ENCODE results near the gene PALD1. TPM values are rescaled to one million over a fixed set of nuclear protein-coding genes. Genes with fewer than 3 reads are reported as not detected.

PALD1 gene
- total RNA-seq, 2 experiments from 2014 or later: 0.26 to 0.41 TPM

DNA sequence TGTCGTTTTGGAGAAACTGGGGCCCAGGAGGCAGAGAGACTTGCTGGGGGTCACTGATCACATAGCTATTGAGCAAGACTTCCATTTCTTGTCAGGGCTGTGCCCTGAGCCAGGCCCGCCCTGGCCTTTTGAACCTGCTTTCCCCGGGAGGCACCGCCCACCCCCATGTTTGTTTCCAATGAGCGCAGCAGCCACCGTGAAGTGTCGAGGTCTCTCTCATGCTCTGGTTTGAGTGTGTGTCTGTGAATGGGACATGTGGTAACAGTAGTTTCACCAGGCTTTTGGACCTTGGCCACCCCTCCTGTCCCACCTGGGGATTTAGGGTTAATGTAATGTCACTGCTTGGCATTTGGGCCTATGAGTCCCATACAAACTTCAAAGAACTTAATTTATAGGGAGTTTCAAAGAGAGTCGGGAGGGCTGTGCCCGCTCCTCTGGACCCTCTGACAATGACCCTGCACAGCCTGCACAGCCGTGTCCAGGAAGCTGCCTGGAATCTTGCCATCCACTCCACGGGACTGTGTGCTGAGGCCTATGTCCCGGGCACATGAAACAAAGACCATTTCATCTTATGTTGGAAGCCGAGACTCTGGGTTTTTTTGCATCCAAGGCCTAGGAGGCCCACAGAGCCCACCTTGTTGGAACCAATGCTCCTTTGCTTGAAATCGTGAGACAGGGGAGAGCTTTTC, 117.7 kb downstream of the PALD1 start:
- Mint-ChIP-seq H3K36me3 (peaks cover 50% of the 10 kb centered on the region), H3K9me3 (ENCODE audit: low read depth) (no peaks in the 10 kb centered on the region), H3K27ac (no peak overlapping the region), H3K4me3 (no peak overlapping the region), H3K27me3 (no peaks in the 10 kb centered on the region), H3K4me1 (peaks cover 74% of the 10 kb centered on the region)
- CTCF ChIA-PET: interaction anchor here (0.7 to 2.6 kb wide), 2 partner anchors 9 to 37 kb away, joined by 3 to 8 read pairs; no protein-coding TSS in a partner anchor
- no peak for ATAC-seq
- no peak for DNase-seq

GRCh38 chr10:70596860-70597809, 118.6 kb downstream of the PALD1 start:
- H3K27me3 Mint-ChIP-seq: no peaks in the 10 kb centered on the region
- ATAC-seq (no peak), DNase-seq (no peak)
- no peak overlapping the region for H3K27ac Mint-ChIP-seq
- H3K9me3 Mint-ChIP-seq (ENCODE audit: low read depth): no peaks in the 10 kb centered on the region
- no peak overlapping the region for H3K4me3 Mint-ChIP-seq
- CTCF ChIA-PET: interaction anchor here (0.7 to 2.6 kb wide), 4 partner anchors 10 to 38 kb away, joined by 3 to 8 read pairs (median 3); no protein-coding TSS in a partner anchor
- H3K36me3 Mint-ChIP-seq: peaks cover 55% of the 10 kb centered on the region
- H3K4me1 Mint-ChIP-seq: peaks cover 73% of the 10 kb centered on the region

DNA sequence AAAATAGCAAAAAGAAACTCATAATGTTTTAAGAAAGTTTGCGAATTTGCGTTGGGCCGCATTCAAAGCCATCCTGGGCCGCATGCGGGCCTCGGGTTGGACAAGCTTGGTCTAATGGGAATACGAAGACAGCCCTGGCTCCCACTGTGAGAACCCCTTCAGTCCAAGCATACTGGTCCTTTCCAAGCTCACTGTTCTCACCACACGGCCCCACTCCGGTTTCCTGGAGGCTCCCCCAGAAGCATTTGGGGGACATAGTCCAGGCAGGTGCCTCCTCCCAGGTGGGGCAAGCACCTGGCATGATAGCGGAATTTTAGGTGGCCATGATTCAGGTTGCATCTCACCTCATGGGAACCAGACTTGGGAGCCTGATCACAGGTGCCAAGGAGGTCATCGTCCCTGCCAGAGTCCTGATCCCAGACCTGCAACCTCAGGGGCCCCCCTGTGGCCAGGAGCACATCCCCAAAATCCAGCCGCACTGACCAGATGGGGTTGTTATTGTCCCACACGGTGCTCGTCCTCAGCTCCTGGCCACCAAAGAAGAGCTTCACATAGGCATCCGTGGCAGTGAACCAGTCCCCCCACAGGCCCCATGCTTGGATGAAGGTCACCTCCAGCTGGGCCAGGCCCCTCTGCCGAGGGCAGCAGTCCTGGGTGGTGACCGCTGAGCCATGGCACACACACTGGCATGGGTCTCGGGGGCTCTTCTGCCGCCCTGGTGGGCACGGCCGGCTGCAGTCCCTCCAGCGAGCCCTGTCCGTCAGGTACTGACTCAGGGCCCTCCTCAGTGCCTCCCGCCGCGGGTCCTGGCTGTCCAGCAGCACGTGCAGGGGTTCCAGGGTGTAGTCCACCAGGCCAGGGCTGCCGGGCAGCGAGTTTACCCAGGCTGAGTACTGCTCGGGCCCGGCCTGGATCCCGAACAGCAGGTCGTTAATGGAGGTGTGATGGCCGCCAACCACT, 119.6 kb downstream of the PALD1 start:
- Mint-ChIP-seq H3K9me3 (ENCODE audit: low read depth) (no peaks in the 10 kb centered on the region), H3K4me3 (no peak overlapping the region), H3K36me3 (peaks cover 59% of the 10 kb centered on the region), H3K4me1 (peaks cover 71% of the 10 kb centered on the region), H3K27me3 (no peaks in the 10 kb centered on the region), H3K27ac (no peak overlapping the region)
- ATAC-seq (no peak), DNase-seq (no peak)
- CTCF ChIA-PET: interaction anchor here (0.7 to 1.6 kb wide), 3 partner anchors 21 to 38 kb away, joined by 3 read pairs; no protein-coding TSS in a partner anchor

- H3K9me3 Mint-ChIP-seq (ENCODE audit: low read depth): no peaks in the 10 kb centered on the region
- CTCF ChIA-PET: interaction anchor here (1.6 kb wide), 1 partner anchor 21 kb away, joined by 3 read pairs; no protein-coding TSS in a partner anchor
- H3K36me3 Mint-ChIP-seq: peaks cover 59% of the 10 kb centered on the region
- no peak overlapping the region for H3K27ac Mint-ChIP-seq
- H3K4me1 Mint-ChIP-seq: peaks cover 74% of the 10 kb centered on the region
- H3K4me3 Mint-ChIP-seq: peak overlapping the region; percentile 6
- ATAC-seq (no peak), DNase-seq (no peak)
- no peaks in the 10 kb centered on the region for H3K27me3 Mint-ChIP-seq
These were observed 120.3 kb downstream of the PALD1 start for GRCh38 chr10:70598857-70599295.

- DNase-seq: no peak
- Mint-ChIP-seq H3K27me3 (no peaks in the 10 kb centered on the region), H3K4me1 (peaks cover 77% of the 10 kb centered on the region), H3K9me3 (ENCODE audit: low read depth) (no peaks in the 10 kb centered on the region), H3K27ac (peak overlapping the region; percentile 48), H3K36me3 (peaks cover 59% of the 10 kb centered on the region), H3K4me3 (peak overlapping the region; percentile 96)
- ATAC-seq: no peak
- CTCF ChIA-PET: interaction anchor here (1.6 kb wide), 1 partner anchor 20 kb away, joined by 3 read pairs; no protein-coding TSS in a partner anchor
These were observed 120.8 kb downstream of the PALD1 start for GRCh38 chr10:70599319-70599718.

DNA sequence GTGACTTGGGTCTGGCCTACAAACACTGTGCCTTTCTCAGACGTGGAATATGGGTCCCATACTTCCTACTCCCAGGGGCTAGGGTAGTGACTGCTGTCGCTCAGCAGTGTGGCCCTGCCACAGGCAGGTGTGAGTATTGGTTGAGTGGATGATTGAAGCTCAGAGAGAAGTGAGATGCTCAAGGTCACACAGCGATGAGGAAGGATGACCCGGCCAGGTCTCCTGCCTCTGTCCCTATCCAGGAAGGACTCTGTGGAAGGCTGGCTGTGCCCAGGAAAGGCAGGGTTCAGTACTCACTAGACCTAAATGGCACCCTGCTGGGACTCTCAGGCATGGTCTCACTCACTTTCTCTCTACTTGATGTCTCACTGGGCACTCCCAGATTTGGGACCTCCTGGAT, 121.2 kb downstream of the PALD1 start:
- Mint-ChIP-seq H3K9me3 (ENCODE audit: low read depth) (no peaks in the 10 kb centered on the region), H3K27me3 (no peaks in the 10 kb centered on the region), H3K27ac (peak overlapping the region; percentile 48), H3K4me1 (peaks cover 76% of the 10 kb centered on the region), H3K4me3 (peak overlapping the region; percentile 96), H3K36me3 (peaks cover 59% of the 10 kb centered on the region)
- ATAC-seq (no peak), DNase-seq (no peak)
- CTCF ChIA-PET: interaction anchor here (1.6 kb wide), 1 partner anchor 20 kb away, joined by 3 read pairs; no protein-coding TSS in a partner anchor

DNA sequence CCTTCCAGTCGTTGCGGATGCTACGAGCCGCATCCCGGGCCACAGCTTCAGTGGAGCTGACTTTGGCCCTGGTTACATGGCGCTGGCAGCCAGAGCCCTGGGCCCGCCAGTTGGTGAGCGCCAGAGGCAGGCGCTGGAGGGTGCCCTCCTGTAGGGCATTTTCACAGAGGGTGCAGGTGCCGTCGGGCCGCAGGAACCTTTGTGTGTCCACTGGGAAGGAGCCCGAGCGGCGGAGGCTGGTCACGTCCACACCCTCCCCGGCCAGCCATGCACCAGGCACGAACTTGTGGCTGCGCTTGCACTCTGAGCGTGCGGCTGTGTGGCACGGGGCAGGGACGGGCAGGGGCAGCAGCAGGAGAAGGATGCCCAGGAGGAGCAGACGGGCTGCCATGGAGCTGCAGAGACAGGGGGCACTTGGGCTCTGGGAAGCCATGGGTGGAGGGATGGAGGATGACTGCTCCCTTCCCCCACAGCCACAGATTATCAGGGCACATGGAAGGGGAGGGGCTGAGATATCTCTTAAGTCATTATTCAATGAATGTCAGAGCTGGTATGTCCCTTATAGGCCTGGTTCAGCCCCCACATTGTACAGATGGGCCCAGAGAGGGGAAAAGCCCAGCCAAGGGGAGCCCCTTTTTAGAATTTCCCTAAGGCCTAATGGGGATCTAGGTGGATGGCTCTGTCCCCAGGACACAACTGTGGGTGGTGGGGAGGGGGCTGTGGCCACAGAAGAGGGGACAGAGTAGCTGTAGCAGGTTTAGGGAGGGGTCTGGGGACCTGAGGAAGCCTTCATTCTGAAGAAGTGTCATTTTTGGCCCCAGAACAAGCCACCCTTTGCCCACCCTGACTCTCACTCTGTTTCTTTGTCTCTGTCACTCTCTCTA, 122.2 kb downstream of the PALD1 start:
- peaks cover 59% of the 10 kb centered on the region for H3K36me3 Mint-ChIP-seq
- no peaks in the 10 kb centered on the region for H3K27me3 Mint-ChIP-seq
- peaks cover 72% of the 10 kb centered on the region for H3K4me1 Mint-ChIP-seq
- H3K27ac Mint-ChIP-seq: peak overlapping the region; percentile 64
- CTCF ChIA-PET: interaction anchor here (1.7 to 6.7 kb wide), 4 partner anchors 9 to 41 kb away, joined by 6 to 50 read pairs (median 26); no protein-coding TSS in a partner anchor
- ATAC-seq: no peak
- peak overlapping the region; percentile 96 for H3K4me3 Mint-ChIP-seq
- no peaks in the 10 kb centered on the region for H3K9me3 Mint-ChIP-seq (ENCODE audit: low read depth)
- DNase-seq: no peak

DNA sequence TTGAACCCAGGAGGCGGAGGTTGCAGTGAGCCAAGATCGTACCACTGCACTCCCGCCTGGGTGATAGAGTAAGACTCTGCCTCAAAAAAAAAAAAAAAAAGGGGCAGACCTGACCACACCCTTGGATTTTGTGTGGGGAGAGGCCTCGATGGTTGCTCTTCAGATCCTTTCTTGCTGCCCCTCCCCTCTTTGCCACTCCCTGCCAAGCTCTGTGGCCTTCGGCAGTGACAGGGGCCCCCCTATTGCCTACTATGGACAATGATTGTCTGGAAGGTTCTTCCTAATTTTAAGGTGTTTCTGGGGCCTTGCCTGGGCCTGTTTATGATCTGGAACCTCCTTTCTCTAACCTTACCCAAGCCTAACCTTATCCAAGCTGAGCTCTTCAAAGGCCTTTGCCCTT, 123.2 kb downstream of the PALD1 start:
- DNase-seq: peak; percentile 60
- Mint-ChIP-seq H3K4me3 (peak overlapping the region; percentile 96), H3K4me1 (peaks cover 62% of the 10 kb centered on the region), H3K27me3 (no peaks in the 10 kb centered on the region), H3K9me3 (ENCODE audit: low read depth) (no peaks in the 10 kb centered on the region), H3K36me3 (peaks cover 49% of the 10 kb centered on the region), H3K27ac (peak overlapping the region; percentile 95)
- ATAC-seq: peak; percentile 2
- CTCF ChIA-PET: interaction anchor here (0.9 to 6.7 kb wide), 12 partner anchors 9 to 76 kb away, joined by 3 to 50 read pairs (median 6); no protein-coding TSS in a partner anchor

DNA sequence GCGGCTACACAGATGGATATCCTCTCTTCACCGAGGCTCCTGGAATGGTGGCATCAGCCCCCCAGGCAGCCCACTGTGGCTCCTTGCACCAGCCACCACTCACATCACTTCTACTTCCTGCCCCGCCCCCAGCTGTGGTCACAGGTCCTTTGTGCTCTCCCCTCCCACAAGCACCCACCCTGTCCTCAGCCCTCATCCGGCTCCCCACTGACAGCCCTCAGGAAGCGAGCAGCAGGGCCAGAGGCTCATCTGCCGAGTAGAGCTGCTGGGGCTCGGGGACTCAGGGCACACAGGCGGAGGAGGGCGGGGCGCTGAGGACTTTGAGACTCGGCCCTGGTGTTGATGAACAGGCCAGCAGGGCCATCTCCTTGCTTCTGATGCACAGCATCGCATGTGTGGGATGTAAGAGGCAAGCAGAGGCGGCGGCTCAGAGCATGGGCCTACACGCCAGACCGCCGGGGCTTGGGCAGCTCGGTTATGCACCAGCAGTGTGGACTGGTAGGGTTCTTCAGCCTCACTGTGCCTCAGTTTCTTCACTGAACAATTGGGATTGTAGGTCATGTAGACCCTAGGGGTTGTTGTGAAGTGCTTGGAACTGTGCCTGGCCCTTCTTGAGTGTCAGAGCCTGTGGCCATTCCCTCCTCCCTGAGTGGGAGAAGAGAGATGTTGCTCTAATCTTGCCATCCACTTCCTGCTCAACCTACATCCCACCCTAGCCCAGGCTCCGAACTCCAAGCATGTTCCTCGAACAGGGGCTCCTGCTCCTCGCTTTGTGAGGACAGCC, 124.3 kb downstream of the PALD1 start, which contains the start of gene PRF1:
TSS of gene PRF1 (minus strand) at position 77 of the 784 bp plus-strand sequence. CDS start 1,839 bp downstream, outside the sequence.
- CTCF ChIA-PET: interaction anchor here (0.6 to 6.7 kb wide), 15 partner anchors 8 to 156 kb away, joined by 3 to 50 read pairs (median 6); no protein-coding TSS in a partner anchor
- peak; percentile 93 for ATAC-seq
- H3K4me1 Mint-ChIP-seq: peaks cover 60% of the 10 kb centered on the region

DNA sequence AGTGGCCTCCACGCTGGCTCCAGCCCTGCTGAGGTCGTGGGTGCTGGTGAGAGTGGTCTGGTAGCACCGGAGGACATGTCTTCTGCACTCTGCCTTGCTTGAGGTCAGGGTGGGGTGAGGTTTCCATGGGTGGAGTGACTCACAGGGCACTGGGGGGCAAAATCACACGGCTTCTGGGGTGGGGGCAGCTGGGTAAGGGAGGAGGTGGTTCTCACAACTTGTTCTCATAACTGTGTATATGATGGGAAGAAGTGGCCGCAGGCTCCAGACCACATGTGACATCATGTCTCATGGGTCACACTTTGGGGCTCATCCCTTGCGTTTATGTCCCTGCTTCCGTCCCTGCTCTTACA, 124.9 kb downstream of the PALD1 start:
- Mint-ChIP-seq H3K4me3 (peak overlapping the region; percentile 96), H3K27ac (peak overlapping the region; percentile 95), H3K4me1 (peaks cover 61% of the 10 kb centered on the region), H3K36me3 (peaks cover 34% of the 10 kb centered on the region), H3K27me3 (no peaks in the 10 kb centered on the region), H3K9me3 (ENCODE audit: low read depth) (no peaks in the 10 kb centered on the region)
- ATAC-seq (peak; percentile 39), DNase-seq (peak; percentile 86)
- CTCF ChIA-PET: interaction anchor here (0.6 to 6.7 kb wide), 10 partner anchors 9 to 155 kb away, joined by 3 to 50 read pairs (median 6); no protein-coding TSS in a partner anchor

More for the DNA sequence above, 124.3 kb downstream of the PALD1 start, which contains the start of gene PRF1:
- Mint-ChIP-seq H3K27ac (peak within 1 kb of the TSS; percentile 95), H3K9me3 (ENCODE audit: low read depth) (no peaks in the 10 kb centered on the region), H3K27me3 (no peaks in the 10 kb centered on the region), H3K4me3 (peak within 1 kb of the TSS; percentile 96), H3K36me3 (peaks cover 38% of the 10 kb centered on the region)
- peak; percentile 98 for DNase-seq

DNA sequence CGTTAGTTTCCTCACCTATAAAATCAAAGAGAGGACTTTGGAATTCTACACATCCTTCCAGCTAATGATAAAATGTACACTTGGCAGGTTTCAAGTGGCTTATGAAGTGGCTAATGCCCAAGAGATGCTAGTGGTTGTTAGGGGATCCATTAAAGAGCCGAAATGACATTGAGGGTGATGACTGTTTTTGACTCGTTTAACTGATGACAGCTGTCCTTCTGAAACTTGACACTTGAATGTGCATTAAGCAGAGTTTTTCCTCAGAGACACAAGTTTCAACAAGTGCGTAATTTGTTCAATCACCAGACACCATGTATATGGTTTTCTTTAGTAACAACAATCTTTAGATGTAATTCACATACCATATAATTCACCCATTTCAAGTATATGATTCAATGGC, 125.5 kb downstream of the PALD1 start:
- Mint-ChIP-seq H3K4me3 (peak overlapping the region; percentile 96), H3K27me3 (no peaks in the 10 kb centered on the region), H3K9me3 (ENCODE audit: low read depth) (no peaks in the 10 kb centered on the region), H3K4me1 (peaks cover 57% of the 10 kb centered on the region), H3K36me3 (peaks cover 27% of the 10 kb centered on the region), H3K27ac (peak overlapping the region; percentile 95)
- no peak for ATAC-seq
- CTCF ChIA-PET: interaction anchor here (0.9 to 6.7 kb wide), 6 partner anchors 8 to 154 kb away, joined by 4 to 50 read pairs (median 12); no protein-coding TSS in a partner anchor
- DNase-seq: no peak

All from activated CD8-positive, alpha-beta memory T cell treated with anti-CD3 and anti-CD28 coated beads, Interleukin-2, amount 10 ng/mL, durations not matched to agents 7 days and 5 days (primary cell).